ENCODE results near the gene KLHL13. TPM values are rescaled to one million over a fixed set of nuclear protein-coding genes. Genes with fewer than 3 reads are reported as not detected.

The KLHL13 gene
- total and polyA plus RNA-seq, 4 donors, result 0.47 to 7.9 (median 2.4) TPM

GRCh38 chrX:118074196-118074595 lies 42.4 kb downstream of the KLHL13 start:
- no peak overlapping the region for H3K27ac ChIP-seq (ENCODE audit: low read depth in 1 of 2, low read length in 1 of 2)
- H3K36me3 ChIP-seq (ENCODE audit: control insufficient read depth in 4 of 4, insufficient read depth in 4 of 4, low read length in 4 of 4), result no peaks in the 10 kb centered on the region
- no peak overlapping the region for H3K9ac ChIP-seq (ENCODE audit: insufficient read depth in 1 of 2, low read length in 2 of 2)
- no peak for TF ChIP-seq CTCF (IDR thresholded peaks at IDR 0.05; ENCODE audit: control extremely low read depth, extremely low read depth)
- no peak overlapping the region for H3K4me3 ChIP-seq
- H3K4me1 ChIP-seq (ENCODE audit: control insufficient read depth in 5 of 5, insufficient read depth in 5 of 5, low read length in 5 of 5), result peaks cover 0 to 5% (median 0%) of the 10 kb centered on the region in 5 donors
- H3K9me3 ChIP-seq (ENCODE audit: control insufficient read depth in 4 of 4, insufficient read depth in 3 of 4, low read length in 3 of 4), result no peaks in the 10 kb centered on the region
- DNase-seq (no peak), ATAC-seq (ENCODE audit: insufficient read depth, low FRiP score) (no peak)
- peaks cover 0 to 4% (median 3%) of the 10 kb centered on the region in 3 donors for H3K27me3 ChIP-seq (ENCODE audit: control insufficient read depth in 3 of 3, insufficient read depth in 3 of 3, low read length in 2 of 3)
- WGBS, 2 donors, result 41 to 69% methylated on average over 1 of the region's 1 CpG

GRCh38 chrX:118066867-118067515 lies 49.6 kb downstream of the KLHL13 start:
- Histone ChIP-seq H3K4me1 (ENCODE audit: control insufficient read depth in 5 of 5, insufficient read depth in 5 of 5, low read length in 5 of 5) (no peaks in the 10 kb centered on the region), H3K4me3 (no peak overlapping the region), H3K27me3 (ENCODE audit: control insufficient read depth in 3 of 3, insufficient read depth in 3 of 3, low read length in 2 of 3) (peaks cover 0 to 3% (median 0%) of the 10 kb centered on the region in 3 donors), H3K9me3 (ENCODE audit: control insufficient read depth in 4 of 4, insufficient read depth in 3 of 4, low read length in 3 of 4) (no peaks in the 10 kb centered on the region), H3K9ac (ENCODE audit: insufficient read depth in 1 of 2, low read length in 2 of 2) (no peak overlapping the region), H3K27ac (ENCODE audit: low read depth in 1 of 2, low read length in 1 of 2) (no peak overlapping the region), H3K36me3 (ENCODE audit: control insufficient read depth in 4 of 4, insufficient read depth in 4 of 4, low read length in 4 of 4) (no peaks in the 10 kb centered on the region)
- 77 to 98% methylated on average over 2 of the region's 2 CpGs for WGBS, 2 donors
- no peak for TF ChIP-seq CTCF (IDR thresholded peaks at IDR 0.05; ENCODE audit: control extremely low read depth, extremely low read depth)
- DNase-seq (no peak), ATAC-seq (ENCODE audit: insufficient read depth, low FRiP score) (no peak)

- Histone ChIP-seq H3K4me3 (no peak overlapping the region), H3K36me3 (ENCODE audit: control insufficient read depth in 4 of 4, insufficient read depth in 4 of 4, low read length in 4 of 4) (no peaks in the 10 kb centered on the region), H3K27me3 (ENCODE audit: control insufficient read depth in 3 of 3, insufficient read depth in 3 of 3, low read length in 2 of 3) (peaks cover 0 to 3% (median 0%) of the 10 kb centered on the region in 3 donors), H3K9ac (ENCODE audit: insufficient read depth in 1 of 2, low read length in 2 of 2) (no peak overlapping the region), H3K27ac (ENCODE audit: low read depth in 1 of 2, low read length in 1 of 2) (no peak overlapping the region), H3K4me1 (ENCODE audit: control insufficient read depth in 5 of 5, insufficient read depth in 5 of 5, low read length in 5 of 5) (no peaks in the 10 kb centered on the region), H3K9me3 (ENCODE audit: control insufficient read depth in 4 of 4, insufficient read depth in 3 of 4, low read length in 3 of 4) (no peaks in the 10 kb centered on the region)
- DNase-seq (no peak), ATAC-seq (ENCODE audit: insufficient read depth, low FRiP score) (no peak)
- WGBS, 2 donors, result 50 to 65% methylated on average over 3 of the region's 3 CpGs
- TF ChIP-seq CTCF (IDR thresholded peaks at IDR 0.05; ENCODE audit: control extremely low read depth, extremely low read depth), result no peak
Observed at GRCh38 chrX:118062817-118063615, 53.6 kb downstream of the KLHL13 start.
